GM19023 (cell line): Measurements from ENCODE around the gene GCDH.
"Not testable (repeated sequence)": the region's sequence is repeated elsewhere in the genome, so short reads cannot be mapped to it uniquely, and the experiment has no call there.

Source experiments
- ATAC-seq: cut with Tn5 transposase; IDR thresholded peaks from one replicate; pipeline ENCODE4 v1.9.1; 2021; ENCODE audit warnings: mild to moderate bottlenecking, moderate library complexity; ENCODE audit not compliant: unreplicated experiment

GCDH gene

GRCh38 chr19:12899891-12900518 is 9.0 kb downstream of the GCDH start:
- ATAC-seq: peak; percentile 86

- ATAC-seq: no peak
These were observed 16.2 kb downstream of the GCDH start for GRCh38 chr19:12907166-12907565.

GRCh38 chr19:12912571-12912970 is 21.6 kb downstream of the GCDH start:
- no peak for ATAC-seq

DNA sequence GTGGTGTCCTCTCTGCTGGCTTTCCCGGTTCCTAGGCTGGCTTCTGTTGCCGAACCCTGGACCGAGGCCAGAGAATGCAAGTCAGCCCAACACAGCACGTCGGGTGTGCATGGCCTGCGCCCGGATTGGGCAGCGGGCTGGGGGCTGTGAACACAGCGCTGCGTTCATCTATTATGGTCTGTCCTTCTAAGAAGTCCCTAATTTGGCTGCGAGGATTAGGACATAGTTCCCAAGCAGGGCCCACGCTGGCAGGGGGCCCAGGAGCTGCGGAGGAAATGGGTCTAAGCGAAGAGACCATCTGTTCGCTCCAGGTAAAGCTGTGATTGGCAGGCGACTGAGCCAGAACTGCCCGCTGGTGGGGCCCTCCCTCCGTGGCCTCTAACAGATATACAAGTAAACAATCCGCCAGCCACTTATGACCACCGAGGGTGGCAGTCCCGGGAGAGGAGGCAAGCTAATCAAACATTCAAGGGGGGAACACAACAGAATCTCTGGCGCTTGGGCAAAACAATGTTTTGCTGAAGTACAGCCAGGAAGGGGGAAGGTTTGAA is 22.1 kb downstream of the GCDH start:
- ATAC-seq: no peak

GRCh38 chr19:12913851-12914690 is 23.1 kb downstream of the GCDH start:
- ATAC-seq: no peak

DNA sequence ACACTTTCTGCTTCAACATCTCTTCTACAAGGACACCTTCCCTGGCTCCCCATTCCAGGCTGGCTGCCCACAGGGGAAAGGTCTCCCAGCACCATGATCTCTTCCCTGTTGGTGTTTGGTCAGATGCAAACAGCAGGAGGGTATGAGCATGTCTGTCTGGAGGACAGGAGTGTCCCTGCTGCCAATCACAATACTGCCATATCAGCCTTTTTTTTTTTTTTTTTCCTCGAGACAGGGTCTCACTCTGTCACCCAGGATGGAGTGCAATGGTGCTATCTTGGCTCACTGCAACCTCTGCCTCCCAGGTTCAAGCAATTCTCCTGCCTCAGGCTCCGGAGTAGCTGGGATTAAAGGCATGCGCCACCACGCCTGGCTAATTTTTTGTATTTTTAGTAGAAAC is 24.9 kb downstream of the GCDH start:
- not testable (repeated sequence) for ATAC-seq

GRCh38 chr19:12918253-12918652 is 27.3 kb downstream of the GCDH start:
- ATAC-seq: no peak

- ATAC-seq: no peak
These were observed 30.1 kb downstream of the GCDH start for GRCh38 chr19:12921047-12921446.

GRCh38 chr19:12922959-12923358 is 32.0 kb downstream of the GCDH start:
- ATAC-seq: no peak

DNA sequence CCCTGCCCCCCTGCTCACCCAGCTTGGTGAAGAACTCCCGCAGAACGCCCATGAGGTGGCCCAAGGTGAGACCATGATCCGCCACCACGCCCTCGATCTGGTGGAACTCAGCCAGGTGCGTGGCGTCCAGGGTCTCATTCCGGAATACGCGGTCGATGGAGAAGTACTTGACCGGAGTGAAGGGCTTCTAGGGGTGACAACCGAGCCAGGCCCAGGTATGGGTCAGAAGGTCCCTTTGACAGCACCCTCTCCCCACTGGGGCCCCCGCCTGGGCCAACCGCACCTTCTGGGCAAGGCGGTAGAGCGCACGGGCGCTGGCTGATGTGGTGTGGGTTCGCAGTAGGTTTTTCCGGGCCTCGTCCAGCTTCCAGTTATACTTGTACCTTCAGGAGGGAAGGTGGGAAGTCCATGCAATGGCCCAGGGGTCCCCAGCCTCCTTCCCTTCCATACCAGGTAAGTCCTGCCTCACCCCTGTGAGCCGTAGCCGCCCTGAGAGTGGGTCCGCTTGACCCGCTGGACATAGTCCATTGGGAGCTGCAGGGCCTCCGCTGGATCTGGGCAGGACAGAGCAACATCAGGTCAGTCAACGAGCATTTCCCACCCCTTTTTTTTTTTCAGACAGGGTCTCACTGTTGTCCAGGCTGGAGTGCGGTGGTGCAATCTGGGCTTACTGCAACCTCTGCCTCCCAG is 33.8 kb downstream of the GCDH start:
- no peak for ATAC-seq

DNA sequence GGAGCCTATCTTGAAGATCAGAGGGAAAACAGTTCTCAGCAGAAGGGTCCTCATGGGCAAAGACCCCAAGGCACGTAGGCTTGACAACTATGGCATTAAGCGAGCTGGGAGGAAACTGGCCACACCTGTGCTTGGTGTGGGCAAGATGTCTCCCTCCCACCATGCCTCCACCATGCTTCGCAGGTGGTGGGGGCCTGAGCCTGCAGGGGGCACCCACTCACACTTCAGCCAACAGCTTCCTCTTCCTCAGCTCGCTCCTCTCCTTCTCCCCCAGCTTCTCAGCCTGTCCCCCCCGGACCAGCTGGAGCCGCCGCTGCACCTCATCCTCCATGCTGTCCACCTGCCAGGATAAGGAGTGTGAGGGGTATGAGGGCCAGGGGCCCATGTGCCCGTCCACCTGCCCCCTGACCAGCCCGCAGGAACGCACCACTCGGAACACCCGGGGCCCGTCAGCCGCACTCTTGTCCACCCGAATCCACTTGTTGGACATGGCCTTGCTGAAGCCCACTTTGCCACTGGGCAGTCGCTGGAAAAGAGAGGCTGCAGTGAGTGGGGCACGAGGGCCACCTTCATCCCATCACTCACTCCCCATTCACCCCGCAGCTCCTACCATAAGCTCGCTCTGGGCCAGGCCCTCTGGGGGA is 39.2 kb downstream of the GCDH start:
- ATAC-seq: no peak

- no peak for ATAC-seq
These were observed 41.7 kb downstream of the GCDH start for GRCh38 chr19:12932392-12933286.

GRCh38 chr19:12933287-12934072 is 42.5 kb downstream of the GCDH start, which contains the start of gene FARSA:
TSS of gene FARSA (minus strand) at chr19:12933711. CDS start at chr19:12933696, 15 bp downstream.
- ATAC-seq: peak; percentile 44

- no peak for ATAC-seq
These were observed 44.1 kb downstream of the GCDH start for GRCh38 chr19:12935071-12935470.

GRCh38 chr19:12936582-12936981 is 45.6 kb downstream of the GCDH start:
- no peak for ATAC-seq

GRCh38 chr19:12937093-12937926 is 46.4 kb downstream of the GCDH start:
- no peak for ATAC-seq

DNA sequence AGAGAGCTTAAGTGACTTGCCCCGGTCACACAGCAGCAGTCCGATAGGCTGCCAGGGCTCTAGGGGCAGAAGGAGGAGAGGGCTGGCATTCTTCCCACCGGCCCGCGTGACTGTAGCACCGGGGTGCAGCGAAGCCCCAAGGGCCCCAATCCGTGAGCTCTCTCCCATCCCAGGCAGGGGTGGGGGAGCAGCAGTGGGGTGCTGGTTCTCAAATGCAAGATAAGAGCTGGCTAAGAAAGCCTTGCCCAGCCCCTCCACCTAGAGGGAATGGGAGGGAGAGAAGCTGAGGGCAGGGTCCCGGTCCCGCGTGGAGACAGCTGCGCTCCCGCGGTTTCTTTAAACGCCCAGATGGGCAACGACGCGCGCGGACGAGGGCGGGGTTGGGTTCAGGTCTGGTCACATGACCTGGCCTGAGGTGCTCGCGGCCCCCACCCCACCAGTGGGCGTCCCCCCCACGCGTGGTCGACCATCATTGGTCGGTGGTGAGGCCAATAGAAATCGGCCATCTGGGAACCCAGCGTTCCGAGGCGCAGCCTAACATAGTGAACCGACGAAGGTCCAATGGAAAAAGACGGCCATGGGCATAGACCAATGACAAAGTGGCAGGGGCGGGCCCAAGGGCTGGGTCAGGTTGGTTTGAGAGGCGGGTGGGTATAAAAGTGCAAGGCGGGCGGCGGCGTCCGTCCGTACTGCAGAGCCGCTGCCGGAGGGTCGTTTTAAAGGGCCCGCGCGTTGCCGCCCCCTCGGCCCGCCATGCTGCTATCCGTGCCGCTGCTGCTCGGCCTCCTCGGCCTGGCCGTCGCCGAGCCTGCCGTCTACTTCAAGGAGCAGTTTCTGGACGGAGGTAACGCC is 47.2 kb downstream of the GCDH start, which contains the start of gene CALR:
TSS of gene CALR (plus strand) at position 683 of the 852 bp plus-strand sequence. CDS start at position 754, 71 bp downstream.
- peak; percentile 88 for ATAC-seq
